Peyer's patch (tissue), 4 donors: ENCODE data around the gene UNKL. TPM values are rescaled to one million over a fixed set of nuclear protein-coding genes. Genes with fewer than 3 reads are reported as not detected.

Experiments used
- DNase-seq, 3 donors: peaks; one replicate each; pipeline ENCODE4 v3.0.0-alpha.2; 2017 to 2019
- H3K27ac ChIP-seq, 4 donors: fragments of 200-600 bp; sonication (generic); one replicate each; pipeline ENCODE4 v1.5.1; 2016 to 2019
- H3K27me3 ChIP-seq, 2 donors: fragments of 200-600 bp; sonication (generic); one replicate each; pipeline ENCODE4 v1.5.1; 2019
- H3K36me3 ChIP-seq, 3 donors: fragments of 200-600 bp; sonication (generic); one replicate each; pipeline ENCODE4 v1.5.1; 2016 to 2019
- H3K4me1 ChIP-seq, 4 donors: fragments of 200-600 bp; sonication (generic); one replicate each; pipeline ENCODE4 v1.5.1; 2016 to 2019
- H3K4me3 ChIP-seq, 4 donors: fragments of 200-600 bp; sonication (generic); 1 replicate in 3 of 4; 2 replicates in 1 of 4; pipeline ENCODE4 v1.5.1; 2016 to 2019; ENCODE audit warnings: mild to moderate bottlenecking in 1 of 4
- H3K9me3 ChIP-seq, 4 donors: fragments of 200-600 bp; sonication (generic); one replicate each; pipeline ENCODE4 v1.5.1; 2016 to 2019; ENCODE audit warnings: mild to moderate bottlenecking in 1 of 4
- POLR2A ChIP-seq, 2 donors: fragments of 450-650 bp; IDR thresholded peaks; one replicate each; pipeline ENCODE4 v1.5.1; 2017; ENCODE audit warnings: antibody characterized with exemption in 2 of 2, mild to moderate bottlenecking in 2 of 2, moderate library complexity in 2 of 2
- total RNA-seq, 4 donors: library from RNA; depleted of rRNA; stranded (reverse); fragments of >200 nt; gene quantifications; one replicate each; pipeline ENCODE4 v1.1.0, GENCODE V29; 2016
- TF ChIP-seq, protein P1 (sequence below), 6 experiments: fragments of 450-650 bp in 4 of 6; fragments of 200-600 bp in 2 of 6; sonication (generic) in 1 of 6; IDR thresholded peaks; one replicate each; pipeline ENCODE4 v1.5.1; 2017 to 2019; ENCODE audit warnings: antibody characterized with exemption in 6 of 6, mild to moderate bottlenecking in 3 of 6, moderate library complexity in 1 of 6

Gene UNKL
- total RNA-seq, 4 donors from 2014 or later = 10.9 to 113 (median 38.4) TPM

DNA sequence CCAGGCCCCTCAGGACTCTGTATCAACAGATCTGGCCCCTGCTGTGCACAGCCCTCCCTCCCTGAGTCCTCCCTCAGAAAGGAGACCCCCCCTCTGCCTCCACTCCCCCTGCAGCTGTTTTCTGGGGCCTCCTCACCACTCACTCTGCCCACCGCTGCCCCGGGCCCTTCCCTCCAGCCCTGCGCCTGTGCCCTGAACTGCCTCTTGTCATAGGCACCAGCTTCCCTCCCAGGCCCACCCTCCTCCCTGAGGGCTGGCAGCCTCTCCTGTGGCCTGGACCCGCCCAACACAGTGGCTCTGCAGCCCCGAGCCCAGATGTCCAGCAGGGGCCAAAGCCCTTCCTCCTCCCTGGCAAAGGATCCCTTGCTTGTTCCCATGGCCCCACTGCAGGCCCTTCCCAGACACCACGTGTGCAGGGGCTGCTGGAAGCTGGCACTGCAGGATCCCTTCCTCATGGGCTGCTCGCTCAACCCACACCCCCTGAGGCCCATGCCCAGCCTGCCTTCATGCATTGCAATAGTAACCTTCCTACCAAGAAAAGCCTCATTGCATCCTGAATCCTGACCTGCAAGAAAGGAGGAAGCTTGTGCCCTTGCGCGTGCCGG lies 37.0 kb downstream of the UNKL start:
- Histone ChIP-seq H3K9me3 (no peaks in the 10 kb centered on the region), H3K4me1 (peaks cover 4 to 22% (median 13%) of the 10 kb centered on the region in 4 donors), H3K27ac (no peak overlapping the region), H3K4me3 (no peak overlapping the region), H3K36me3 (peaks cover 0 to 38% (median 0%) of the 10 kb centered on the region in 3 donors), H3K27me3 (no peaks in the 10 kb centered on the region)
- DNase-seq = no peak
- TF ChIP-seq, protein P1, sequence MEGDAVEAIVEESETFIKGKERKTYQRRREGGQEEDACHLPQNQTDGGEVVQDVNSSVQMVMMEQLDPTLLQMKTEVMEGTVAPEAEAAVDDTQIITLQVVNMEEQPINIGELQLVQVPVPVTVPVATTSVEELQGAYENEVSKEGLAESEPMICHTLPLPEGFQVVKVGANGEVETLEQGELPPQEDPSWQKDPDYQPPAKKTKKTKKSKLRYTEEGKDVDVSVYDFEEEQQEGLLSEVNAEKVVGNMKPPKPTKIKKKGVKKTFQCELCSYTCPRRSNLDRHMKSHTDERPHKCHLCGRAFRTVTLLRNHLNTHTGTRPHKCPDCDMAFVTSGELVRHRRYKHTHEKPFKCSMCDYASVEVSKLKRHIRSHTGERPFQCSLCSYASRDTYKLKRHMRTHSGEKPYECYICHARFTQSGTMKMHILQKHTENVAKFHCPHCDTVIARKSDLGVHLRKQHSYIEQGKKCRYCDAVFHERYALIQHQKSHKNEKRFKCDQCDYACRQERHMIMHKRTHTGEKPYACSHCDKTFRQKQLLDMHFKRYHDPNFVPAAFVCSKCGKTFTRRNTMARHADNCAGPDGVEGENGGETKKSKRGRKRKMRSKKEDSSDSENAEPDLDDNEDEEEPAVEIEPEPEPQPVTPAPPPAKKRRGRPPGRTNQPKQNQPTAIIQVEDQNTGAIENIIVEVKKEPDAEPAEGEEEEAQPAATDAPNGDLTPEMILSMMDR (IDR thresholded peaks at IDR 0.05) = no peak

DNA sequence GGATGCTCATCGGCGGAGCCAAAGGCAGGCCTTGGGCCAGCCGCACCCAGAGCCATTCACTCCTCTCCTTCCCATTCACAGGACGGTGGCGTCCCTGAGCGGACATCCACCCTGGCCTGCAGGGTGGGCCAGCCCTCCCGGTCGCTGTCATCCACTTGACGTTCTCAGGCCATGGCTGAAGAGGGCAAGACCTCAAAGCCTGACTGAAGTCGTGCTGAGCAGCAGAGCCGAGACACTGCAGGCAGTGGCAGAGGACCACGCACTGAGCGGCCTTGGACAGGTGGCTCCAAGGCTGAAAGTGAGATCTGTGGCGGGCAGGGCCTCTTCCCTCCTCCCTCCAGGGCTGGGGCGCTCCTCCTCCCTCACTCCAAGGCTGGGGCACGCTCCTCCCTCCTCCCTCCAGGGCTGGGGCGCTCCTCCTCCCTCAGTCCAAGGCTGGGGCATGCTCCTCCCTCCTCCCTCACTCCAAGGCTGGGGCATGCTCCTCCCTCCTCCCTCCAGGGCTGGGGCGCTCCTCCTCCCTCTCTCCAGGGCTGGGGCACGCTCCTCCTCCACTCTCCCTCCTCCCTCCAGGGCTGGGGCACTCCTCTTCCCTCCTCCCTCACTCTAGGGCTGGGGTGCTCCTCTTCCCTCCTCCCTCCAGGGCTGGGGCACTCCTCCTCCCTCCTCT lies 38.6 kb downstream of the UNKL start:
- no peak overlapping the region for H3K4me3 ChIP-seq
- no peaks in the 10 kb centered on the region for H3K9me3 ChIP-seq
- DNase-seq = no peak
- peaks cover 4 to 22% (median 13%) of the 10 kb centered on the region in 4 donors for H3K4me1 ChIP-seq
- no peak for TF ChIP-seq POLR2A (IDR thresholded peaks at IDR 0.05)
- TF ChIP-seq, protein P1 (IDR thresholded peaks at IDR 0.05) = no peak
- H3K27me3 ChIP-seq = no peaks in the 10 kb centered on the region
- no peak overlapping the region for H3K27ac ChIP-seq
- H3K36me3 ChIP-seq = peaks cover 0 to 31% (median 0%) of the 10 kb centered on the region in 3 donors

DNA sequence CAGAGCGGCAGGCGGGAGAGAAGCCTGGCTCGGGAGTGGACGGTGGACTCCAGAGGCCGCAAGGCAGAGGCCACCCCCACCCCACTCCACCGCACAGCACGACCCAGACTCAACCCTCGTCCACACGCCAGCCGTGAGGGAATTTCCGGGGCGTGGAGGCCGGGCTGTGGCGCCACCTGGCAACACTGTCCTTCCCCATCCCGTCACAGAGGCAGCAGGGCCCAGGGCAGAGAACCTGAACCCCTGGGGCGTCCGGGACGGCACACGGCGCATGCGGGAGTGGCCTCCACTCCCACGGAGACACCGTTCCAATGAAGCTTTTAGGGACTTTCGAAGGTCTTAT lies 39.2 kb downstream of the UNKL start:
- Histone ChIP-seq H3K4me1 (peaks cover 4 to 22% (median 13%) of the 10 kb centered on the region in 4 donors), H3K27ac (no peak overlapping the region), H3K4me3 (no peak overlapping the region), H3K9me3 (no peaks in the 10 kb centered on the region), H3K36me3 (peaks cover 0 to 29% (median 0%) of the 10 kb centered on the region in 3 donors), H3K27me3 (no peaks in the 10 kb centered on the region)
- DNase-seq = no peak
- no peak for TF ChIP-seq POLR2A (IDR thresholded peaks at IDR 0.05)
- TF ChIP-seq, protein P1 (IDR thresholded peaks at IDR 0.05) = no peak

DNA sequence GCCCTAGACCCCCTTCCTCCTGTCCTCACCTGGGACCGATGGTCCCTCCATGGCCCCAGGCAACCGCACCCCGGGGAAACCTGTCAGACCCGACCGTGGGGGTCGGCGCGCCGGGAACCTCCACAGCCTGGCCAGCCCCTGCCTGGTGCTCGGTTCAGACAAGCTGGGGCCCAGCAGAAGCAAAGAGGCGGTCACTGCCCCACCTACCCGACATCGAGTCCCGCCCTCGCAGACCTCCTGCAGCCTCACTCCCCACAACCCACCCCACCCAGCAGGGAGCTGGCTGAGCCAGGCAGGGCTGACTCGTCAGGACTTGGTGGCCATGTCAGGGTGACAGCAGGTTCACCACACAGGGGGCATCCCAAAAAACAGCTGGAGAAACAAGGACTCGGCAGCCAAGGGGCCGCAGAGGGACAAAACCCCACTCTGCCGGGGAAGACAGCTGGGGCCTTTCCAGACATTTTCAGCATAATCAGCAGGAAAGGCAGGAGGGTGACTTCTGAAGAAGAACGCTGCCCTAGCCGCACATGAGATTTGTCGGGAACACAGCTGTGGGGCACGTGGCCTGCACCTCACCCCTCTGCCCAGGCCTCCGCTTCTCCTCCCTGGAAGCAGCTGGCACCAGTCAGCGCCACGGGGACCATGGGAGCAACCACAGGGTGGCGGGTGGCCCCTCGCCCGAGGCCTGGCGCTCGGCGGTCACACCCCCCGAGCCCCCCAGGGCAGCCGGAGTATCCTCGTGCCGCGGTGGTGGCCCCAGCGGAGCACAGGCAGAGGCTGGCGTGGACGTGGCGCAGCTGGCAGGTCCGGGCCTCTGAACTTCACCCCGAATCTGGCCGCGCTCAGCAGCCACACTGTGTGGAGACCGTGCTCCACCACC lies 39.8 kb downstream of the UNKL start:
- no peak for DNase-seq
- Histone ChIP-seq H3K36me3 (peaks cover 0 to 35% (median 0%) of the 10 kb centered on the region in 3 donors), H3K9me3 (no peaks in the 10 kb centered on the region), H3K4me3 (no peak overlapping the region), H3K27ac (no peak overlapping the region), H3K27me3 (no peaks in the 10 kb centered on the region), H3K4me1 (peaks cover 4 to 17% (median 10%) of the 10 kb centered on the region in 4 donors)
- TF ChIP-seq, protein P1 (IDR thresholded peaks at IDR 0.05) = no peak
- TF ChIP-seq POLR2A (IDR thresholded peaks at IDR 0.05) = no peak

DNA sequence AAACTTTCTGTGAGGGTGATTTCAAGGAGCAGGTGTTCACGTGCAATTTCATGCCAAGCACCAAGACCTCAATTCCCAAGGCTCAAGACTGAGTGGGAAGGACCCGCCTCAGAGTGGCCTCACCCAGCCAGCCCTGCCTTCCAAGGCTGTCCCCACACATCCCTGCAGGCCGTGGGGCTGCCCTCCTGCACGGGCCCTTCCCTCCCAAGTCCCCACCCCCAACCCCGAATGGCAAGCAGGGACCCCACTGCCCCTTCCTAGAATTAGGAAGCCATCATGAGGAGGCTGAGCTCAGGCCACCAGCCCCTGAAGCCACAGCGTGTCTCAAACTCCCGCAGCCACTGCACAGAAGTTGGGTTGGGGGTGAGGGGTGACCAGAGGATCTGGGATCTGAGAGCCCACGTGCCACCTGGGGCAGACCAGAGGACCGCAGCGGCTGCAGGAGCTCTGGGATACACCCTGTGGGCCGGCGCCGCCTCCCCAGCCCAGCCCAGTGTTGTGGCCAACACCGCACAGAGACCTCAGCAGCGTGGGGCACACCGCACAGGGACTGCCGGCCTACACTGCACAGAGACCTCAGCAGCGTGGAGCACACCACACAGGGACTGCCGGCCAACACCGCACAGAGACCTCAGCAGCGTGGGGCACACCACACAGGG lies 42.1 kb downstream of the UNKL start:
- Histone ChIP-seq H3K27ac (no peak overlapping the region), H3K9me3 (no peaks in the 10 kb centered on the region), H3K4me3 (no peak overlapping the region), H3K27me3 (no peaks in the 10 kb centered on the region), H3K36me3 (peaks cover 0 to 48% (median 0%) of the 10 kb centered on the region in 3 donors), H3K4me1 (no peaks in the 10 kb centered on the region)
- TF ChIP-seq, protein P1 (IDR thresholded peaks at IDR 0.05) = no peak
- no peak for TF ChIP-seq POLR2A (IDR thresholded peaks at IDR 0.05)
- no peak for DNase-seq
